SK-N-MC (cell line): Measurements from ENCODE around the gene SLC9A9.

Experiments used
- EZH2 ChIP-seq: fragments of 200-600 bp; sonication (generic); IDR thresholded peaks from one replicate; pipeline ENCODE4 v1.6.1; 2017; ENCODE audit warnings: antibody characterized with exemption
- POLR2AphosphoS5 ChIP-seq: IDR thresholded peaks from 2 replicates; pipeline ENCODE4 v1.6.1; 2012; ENCODE audit warnings: mild to moderate bottlenecking, low read depth, low read length, borderline replicate concordance

DNA sequence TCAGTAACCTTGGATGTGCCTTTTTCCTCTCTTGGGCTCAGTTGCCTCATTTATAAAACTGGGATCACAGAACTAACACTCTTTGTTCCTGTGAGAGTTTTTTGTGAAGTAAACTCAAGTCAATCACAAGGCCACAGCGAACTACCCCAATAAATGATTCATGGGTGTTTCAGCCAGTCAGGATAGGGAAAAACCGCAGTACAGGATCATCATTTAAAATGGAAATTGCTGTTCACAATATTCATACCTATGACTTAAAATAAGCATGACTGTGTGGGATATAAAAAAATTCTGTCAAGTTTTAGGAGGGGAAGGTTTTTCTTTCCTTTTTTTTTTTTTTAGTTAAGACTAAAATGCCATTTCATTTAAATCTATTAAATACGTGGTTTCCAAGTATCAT is 490.6 kb downstream of the SLC9A9 start:
- TF ChIP-seq EZH2 (no peak), POLR2AphosphoS5 (no peak)
